SU-DHL-6 (cell line): ENCODE data around the gene TNFRSF18.

Experiments
- EZH2phosphoT487 ChIP-seq: fragments of 200-600 bp; sonication (generic), shearing (Covaris generic); conservative IDR thresholded peaks from 2 replicates; pipeline ENCODE4 v1.6.1; 2018; ENCODE audit warnings: mild to moderate bottlenecking, antibody characterized with exemption, low read length, moderate library complexity, mixed read lengths
- TF ChIP-seq, protein P1 (sequence below): fragments of 200-600 bp; sonication (generic); IDR thresholded peaks from one replicate; pipeline ENCODE4 v1.5.1; 2017; ENCODE audit warnings: antibody characterized with exemption, mild to moderate bottlenecking, low read length, moderate library complexity; ENCODE audit not compliant: insufficient read depth, poor library complexity, severe bottlenecking

DNA sequence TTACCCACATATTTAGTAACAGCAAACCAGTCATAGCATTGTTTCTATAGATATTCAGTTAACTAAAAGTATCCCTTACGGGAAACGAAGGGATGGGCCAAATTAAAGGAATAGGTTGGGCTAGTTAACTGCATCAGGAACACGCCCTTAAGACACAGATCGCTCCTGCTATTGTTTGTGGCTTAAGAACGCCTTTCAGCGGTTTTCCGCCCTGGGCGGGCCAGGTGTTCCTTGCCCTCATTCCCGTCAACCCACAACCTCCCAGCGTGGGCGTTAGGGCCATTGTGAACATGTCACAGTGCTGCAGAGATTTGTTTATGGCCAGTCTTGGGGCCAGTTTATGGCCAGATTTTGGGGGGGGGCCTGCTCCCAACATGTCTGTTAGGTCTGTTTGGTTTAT is 14.7 kb downstream of the TNFRSF18 start:
- TF ChIP-seq, protein P1, sequence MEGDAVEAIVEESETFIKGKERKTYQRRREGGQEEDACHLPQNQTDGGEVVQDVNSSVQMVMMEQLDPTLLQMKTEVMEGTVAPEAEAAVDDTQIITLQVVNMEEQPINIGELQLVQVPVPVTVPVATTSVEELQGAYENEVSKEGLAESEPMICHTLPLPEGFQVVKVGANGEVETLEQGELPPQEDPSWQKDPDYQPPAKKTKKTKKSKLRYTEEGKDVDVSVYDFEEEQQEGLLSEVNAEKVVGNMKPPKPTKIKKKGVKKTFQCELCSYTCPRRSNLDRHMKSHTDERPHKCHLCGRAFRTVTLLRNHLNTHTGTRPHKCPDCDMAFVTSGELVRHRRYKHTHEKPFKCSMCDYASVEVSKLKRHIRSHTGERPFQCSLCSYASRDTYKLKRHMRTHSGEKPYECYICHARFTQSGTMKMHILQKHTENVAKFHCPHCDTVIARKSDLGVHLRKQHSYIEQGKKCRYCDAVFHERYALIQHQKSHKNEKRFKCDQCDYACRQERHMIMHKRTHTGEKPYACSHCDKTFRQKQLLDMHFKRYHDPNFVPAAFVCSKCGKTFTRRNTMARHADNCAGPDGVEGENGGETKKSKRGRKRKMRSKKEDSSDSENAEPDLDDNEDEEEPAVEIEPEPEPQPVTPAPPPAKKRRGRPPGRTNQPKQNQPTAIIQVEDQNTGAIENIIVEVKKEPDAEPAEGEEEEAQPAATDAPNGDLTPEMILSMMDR: no peak
- no peak for TF ChIP-seq EZH2phosphoT487
